ENCODE results near the gene AFAP1. TPM values are rescaled to one million over a fixed set of nuclear protein-coding genes. Genes with fewer than 3 reads are reported as not detected.

The AFAP1 gene
- total and polyA plus RNA-seq, 2 of the 8 experiments (the other 6 are each of a cell fraction or from before 2014, with no cell fraction given), result 3.6 to 18.2 TPM

GRCh38 chr4:7898385-7898784 is 41.3 kb downstream of the AFAP1 start:
- WGBS, 2 experiments (ENCODE audit: extremely low coverage in 1 of 2, insufficient coverage in 1 of 2, insufficient read length in 1 of 2, insufficient replicate concordance in 2 of 2, low coverage in 1 of 2, low lambda C conversion rate in 2 of 2, missing lambda C conversion rate in 1 of 2), result 90% methylated on average over 3 of the region's 4 CpGs; no CpG with 5 or more reads in 1 of the 2 experiments
- Histone ChIP-seq H2AFZ (ENCODE audit: low read length) (no peak overlapping the region), H2BK12ac (ENCODE audit: low read depth, low read length) (no peak overlapping the region), H2AK5ac (ENCODE audit: low read depth, low read length) (no peak overlapping the region), H4K5ac (ENCODE audit: insufficient read length, low read depth, low read length) (no peak overlapping the region), H3K14ac (ENCODE audit: insufficient read length) (no peak overlapping the region), H3K23ac (ENCODE audit: insufficient read length) (no peak overlapping the region), H4K8ac (ENCODE audit: extremely low read depth, insufficient read depth, low read length) (no peak overlapping the region), H3K23me2 (ENCODE audit: low read depth, low read length) (no peaks in the 10 kb centered on the region; the same call in 1 of the 2 replicates), H4K20me1 (replicated peaks in 1 of 2; ENCODE audit: control insufficient read depth in 1 of 2, insufficient read depth in 2 of 2, low read length in 2 of 2) (peaks cover 0 to 10% of the 10 kb centered on the region in 2 experiments), H3K79me1 (ENCODE audit: low read depth, low read length) (peaks cover 15% of the 10 kb centered on the region), H3K9me3 (ENCODE audit: insufficient read depth in 2 of 2, low read depth in 1 of 2, low read length in 1 of 2) (no peaks in the 10 kb centered on the region), H3K4me2 (ENCODE audit: insufficient read depth in 1 of 2, low read depth in 2 of 2, low read length in 2 of 2) (no peak overlapping the region), H3K4me1 (replicated peaks in 1 of 4; ENCODE audit: control insufficient read depth in 3 of 4, insufficient read depth in 4 of 4, low read length in 3 of 4) (peaks cover 8 to 15% (median 13%) of the 10 kb centered on the region in 4 experiments), H3K27ac (ENCODE audit: low read depth, low read length) (no peak overlapping the region), H2BK20ac (ENCODE audit: low read length) (no peak overlapping the region), H2BK5ac (ENCODE audit: low read depth, low read length) (no peak overlapping the region), H3K18ac (ENCODE audit: extremely low read depth, low read length) (no peak overlapping the region), H2BK120ac (replicated peaks; ENCODE audit: low read depth, low read length) (no peak overlapping the region), H3K79me2 (ENCODE audit: control insufficient read depth in 1 of 2, insufficient read depth in 2 of 2, low read length in 2 of 2) (peaks cover 0 to 22% of the 10 kb centered on the region in 2 experiments; a peak in 2 of 4 replicates), H4K91ac (replicated peaks; ENCODE audit: insufficient read length, low read length) (no peak overlapping the region), H3K4ac (replicated peaks; ENCODE audit: insufficient read length, low read depth, low read length) (no peak overlapping the region), H3K27me3 (replicated peaks in 1 of 4; ENCODE audit: control insufficient read depth in 3 of 4, extremely low read depth in 1 of 4, insufficient read depth in 3 of 4, low read length in 3 of 4) (no peaks in the 10 kb centered on the region), H3K9ac (replicated peaks in 1 of 4; ENCODE audit: extremely low read depth in 1 of 4, low read depth in 3 of 4, low read length in 3 of 4) (no peak overlapping the region), H3K36me3 (ENCODE audit: control insufficient read depth in 2 of 4, insufficient read depth in 4 of 4, low read length in 3 of 4) (no peaks in the 10 kb centered on the region), H3K4me3 (ENCODE audit: extremely low read depth in 1 of 4, insufficient read depth in 2 of 4, low read depth in 3 of 4, low read length in 4 of 4) (no peak overlapping the region), H2BK15ac (ENCODE audit: low read length) (no peak overlapping the region), H3K56ac (replicated peaks; ENCODE audit: insufficient read length, low read depth, low read length) (no peak overlapping the region)
- ChIA-PET CTCF (ENCODE audit: partially characterized antibody) (no interaction called here), POLR2A (ENCODE audit: partially characterized antibody) (no interaction called here)
- DNase-seq (ENCODE audit: low read depth in 1 of 2, low spot score in 2 of 2) (no peak), FAIRE-seq (no peak)
- TF ChIP-seq GABPA (IDR thresholded peaks at IDR 0.05; ENCODE audit: borderline replicate concordance, insufficient read depth, low read length) (no peak), RXRA (IDR thresholded peaks at IDR 0.05; ENCODE audit: insufficient read depth, low read depth, low read length) (no peak), CEBPB (IDR thresholded peaks at IDR 0.05; ENCODE audit: low read depth, low read length) (no peak), GTF2F1 (IDR thresholded peaks at IDR 0.05; ENCODE audit: borderline replicate concordance, low read depth, low read length) (no peak), KDM4A (IDR thresholded peaks at IDR 0.05; ENCODE audit: low read depth, low read length, severe bottlenecking) (no peak), RAD21 (IDR thresholded peaks at IDR 0.05 in 1 of 2, conservative IDR thresholded peaks at IDR 0.05 in 1 of 2; ENCODE audit: low read depth in 2 of 2, low read length in 2 of 2) (no peak), MAFK (IDR thresholded peaks at IDR 0.05; ENCODE audit: low read depth, low read length) (no peak), SAP30 (IDR thresholded peaks at IDR 0.05; ENCODE audit: insufficient read depth, insufficient replicate concordance, low read length) (no peak), KDM5A (IDR thresholded peaks at IDR 0.05; ENCODE audit: low read length) (no peak), POLR2A (IDR thresholded peaks at IDR 0.05; ENCODE audit: control extremely low read depth in 1 of 2, low read depth in 2 of 2, low read length in 2 of 2) (no peak), RFX5 (IDR thresholded peaks at IDR 0.05; ENCODE audit: borderline replicate concordance, low read depth, low read length) (no peak), EP300 (IDR thresholded peaks at IDR 0.05; ENCODE audit: borderline replicate concordance in 1 of 2, low read depth in 2 of 2, low read length in 2 of 2) (no peak), NRF1 (IDR thresholded peaks at IDR 0.05; ENCODE audit: low read depth, low read length) (no peak), EZH2 (IDR thresholded peaks at IDR 0.05; ENCODE audit: low read depth, low read length, severe bottlenecking) (no peak)

All from H1 (cell line).